HK-2 (cell line): ENCODE results near the gene THRAP3.

Source experiments
- DNase-seq: peaks from one replicate; pipeline ENCODE4 v3.0.0-alpha.2; 2018; ENCODE audit not compliant: unreplicated experiment

The THRAP3 gene

DNA sequence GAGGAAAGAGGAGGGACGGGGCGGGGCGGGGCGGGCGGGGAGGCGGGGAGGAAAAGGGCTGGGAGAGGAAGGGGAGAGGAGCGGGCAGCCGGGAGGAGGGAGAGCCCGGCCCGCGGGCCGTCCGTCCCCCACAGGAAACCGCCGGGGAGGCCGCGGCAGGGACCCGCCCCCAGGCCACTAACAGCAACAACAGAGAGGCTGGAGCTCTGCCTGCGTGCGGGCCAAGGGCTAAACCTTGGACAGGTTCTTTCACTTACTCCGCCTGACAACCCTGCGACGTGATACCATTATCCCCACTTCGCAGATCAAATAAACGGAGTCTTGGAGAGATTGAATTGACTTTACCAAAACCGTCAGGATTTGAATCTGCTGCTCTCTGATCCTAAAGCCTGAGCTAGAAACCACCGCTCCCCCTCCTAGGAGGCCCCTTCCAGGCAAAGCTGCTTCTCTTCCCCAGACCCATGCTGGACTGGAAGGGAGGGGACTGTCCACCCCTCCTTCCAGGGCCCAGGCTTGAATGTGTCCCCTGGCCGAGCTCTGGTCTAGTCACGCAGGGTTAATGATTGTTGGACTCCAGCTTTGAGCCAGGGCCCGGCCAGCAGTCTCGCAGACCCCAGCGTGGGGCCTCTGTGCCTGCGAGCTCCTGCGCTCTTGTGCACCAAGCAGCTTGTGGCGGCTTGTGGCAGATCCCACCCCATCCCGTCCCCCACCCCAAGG lies 99.6 kb downstream of the THRAP3 start, which contains the start of gene EVA1B:
Gene EVA1B, minus strand, starts transcription at position 10 of the 717 bp plus-strand sequence. CDS start 608 bp downstream, outside the sequence.
- peak; percentile 83 for DNase-seq

DNA sequence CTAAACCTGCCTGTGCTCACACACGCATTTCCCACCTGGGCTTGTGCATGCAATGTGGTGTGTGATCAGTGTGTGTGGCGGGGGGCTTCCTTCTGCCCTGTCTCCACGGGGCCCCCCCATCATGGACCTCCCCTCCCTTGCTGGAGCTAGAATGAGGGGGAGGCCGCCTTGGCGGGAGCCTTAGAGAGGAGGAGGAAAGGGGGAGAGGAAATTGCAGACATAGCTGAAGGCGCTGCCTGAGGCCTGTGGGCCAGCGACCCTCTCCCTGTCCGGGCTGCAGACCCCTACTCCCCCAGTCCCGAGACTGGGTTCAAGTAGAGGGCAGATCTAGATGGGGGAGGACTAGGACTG lies 100.1 kb downstream of the THRAP3 start:
- no peak for DNase-seq

DNA sequence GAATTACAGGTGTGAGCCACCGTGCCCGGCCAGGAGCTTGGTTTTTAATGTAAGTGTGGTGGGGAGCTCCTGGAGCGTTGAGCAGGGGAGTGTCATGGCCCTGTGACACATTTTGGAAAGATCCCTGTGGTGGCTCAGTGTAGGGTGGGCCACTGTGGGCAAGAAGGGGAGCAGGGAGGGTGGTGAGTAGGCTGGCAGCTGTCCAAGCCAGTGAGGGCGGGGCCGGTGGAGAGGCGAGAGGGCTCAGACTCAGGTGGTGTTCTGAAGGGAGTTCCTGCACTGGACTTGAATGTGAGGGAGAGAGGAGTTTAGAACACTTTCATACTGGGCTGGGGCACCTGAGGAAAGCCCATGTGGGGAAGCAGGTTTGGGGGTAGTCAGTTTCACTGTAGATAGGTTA lies 102.3 kb downstream of the THRAP3 start:
- no peak for DNase-seq

DNA sequence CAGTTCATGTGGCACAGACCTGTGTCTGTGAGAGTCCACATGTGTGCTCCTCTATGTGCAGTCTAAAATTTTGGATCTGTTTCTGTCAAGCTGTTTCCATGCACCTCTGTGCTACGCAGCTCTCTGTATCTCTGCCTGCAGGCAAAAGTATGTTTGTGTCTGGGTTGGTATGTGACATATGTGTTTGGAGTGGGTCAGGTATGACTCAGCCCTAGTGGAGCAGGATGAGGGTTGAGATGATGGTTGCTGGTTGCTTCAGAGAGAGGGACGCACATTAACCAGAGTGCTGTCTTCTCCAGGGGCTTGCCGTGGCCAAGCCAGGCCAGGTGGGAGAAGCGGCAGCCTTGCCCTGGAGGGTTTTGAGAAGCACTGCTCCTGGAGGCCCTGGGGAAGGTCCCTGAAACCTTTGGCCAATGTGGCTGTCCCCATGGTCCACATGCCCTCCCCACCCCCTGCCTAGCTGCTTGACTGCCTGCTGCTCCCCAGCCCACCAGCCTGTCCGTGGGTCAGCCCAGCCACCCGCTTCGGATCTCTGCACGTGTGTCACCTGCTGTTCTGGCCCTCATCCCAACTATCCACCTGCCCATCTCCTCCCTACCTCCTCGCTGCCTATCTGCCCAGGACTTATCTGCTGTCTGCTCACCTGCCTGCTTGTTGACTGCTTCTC lies 103.3 kb downstream of the THRAP3 start:
- DNase-seq: no peak

- DNase-seq: no peak
Measured at GRCh38 chr1:36328088-36328480, 103.8 kb downstream of the THRAP3 start.

- no peak for DNase-seq
Measured at GRCh38 chr1:36328713-36329112, 104.5 kb downstream of the THRAP3 start.

GRCh38 chr1:36329817-36330216 lies 105.6 kb downstream of the THRAP3 start:
- DNase-seq: no peak

- DNase-seq: no peak
Measured at GRCh38 chr1:36330940-36331339, 106.7 kb downstream of the THRAP3 start.

DNA sequence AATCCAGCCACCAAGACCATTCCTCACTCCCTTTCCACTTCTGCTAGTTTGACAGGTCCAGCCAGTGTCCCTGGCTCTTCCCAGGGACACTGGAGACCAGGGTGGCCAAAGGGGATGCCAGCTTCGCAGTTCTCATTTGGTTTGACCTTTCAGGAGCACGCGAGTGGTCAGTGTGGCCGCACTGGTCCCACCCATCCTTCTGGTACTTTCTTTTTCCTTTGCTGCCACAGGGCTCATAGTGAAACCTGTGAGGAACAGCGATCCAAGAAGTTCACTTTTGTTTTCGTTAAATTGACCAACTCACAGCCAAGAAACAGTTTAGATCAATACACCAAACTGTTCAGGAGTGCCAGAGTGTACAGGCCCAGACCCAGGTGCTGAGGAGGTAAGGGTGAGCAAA lies 113.6 kb downstream of the THRAP3 start:
- DNase-seq: no peak

- no peak for DNase-seq
Measured at GRCh38 chr1:36339215-36339614, 115.0 kb downstream of the THRAP3 start.

DNA sequence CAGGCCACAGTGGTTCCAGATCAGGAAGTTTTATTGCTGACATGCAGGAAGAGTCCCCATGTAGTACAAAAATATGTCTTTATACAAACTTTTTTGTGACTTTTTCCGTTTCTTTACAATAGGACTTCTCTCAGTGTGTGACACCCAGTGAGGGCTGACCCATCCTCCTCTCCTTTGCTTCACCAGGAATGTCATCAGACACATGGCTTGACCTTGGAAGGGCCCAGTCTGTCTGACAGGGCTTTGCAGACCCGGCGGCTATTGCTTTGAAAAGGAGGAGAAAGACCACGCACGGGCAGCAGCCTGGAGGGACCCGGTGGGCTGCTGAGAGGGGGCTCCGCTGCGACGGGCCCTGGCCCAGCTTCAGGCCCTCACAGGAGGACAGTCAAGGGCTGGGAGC lies 115.4 kb downstream of the THRAP3 start:
- DNase-seq: no peak

- DNase-seq: no peak
Measured at GRCh38 chr1:36341626-36342320, 117.5 kb downstream of the THRAP3 start.

GRCh38 chr1:36342426-36343185 lies 118.4 kb downstream of the THRAP3 start:
- peak; percentile 81 for DNase-seq

DNA sequence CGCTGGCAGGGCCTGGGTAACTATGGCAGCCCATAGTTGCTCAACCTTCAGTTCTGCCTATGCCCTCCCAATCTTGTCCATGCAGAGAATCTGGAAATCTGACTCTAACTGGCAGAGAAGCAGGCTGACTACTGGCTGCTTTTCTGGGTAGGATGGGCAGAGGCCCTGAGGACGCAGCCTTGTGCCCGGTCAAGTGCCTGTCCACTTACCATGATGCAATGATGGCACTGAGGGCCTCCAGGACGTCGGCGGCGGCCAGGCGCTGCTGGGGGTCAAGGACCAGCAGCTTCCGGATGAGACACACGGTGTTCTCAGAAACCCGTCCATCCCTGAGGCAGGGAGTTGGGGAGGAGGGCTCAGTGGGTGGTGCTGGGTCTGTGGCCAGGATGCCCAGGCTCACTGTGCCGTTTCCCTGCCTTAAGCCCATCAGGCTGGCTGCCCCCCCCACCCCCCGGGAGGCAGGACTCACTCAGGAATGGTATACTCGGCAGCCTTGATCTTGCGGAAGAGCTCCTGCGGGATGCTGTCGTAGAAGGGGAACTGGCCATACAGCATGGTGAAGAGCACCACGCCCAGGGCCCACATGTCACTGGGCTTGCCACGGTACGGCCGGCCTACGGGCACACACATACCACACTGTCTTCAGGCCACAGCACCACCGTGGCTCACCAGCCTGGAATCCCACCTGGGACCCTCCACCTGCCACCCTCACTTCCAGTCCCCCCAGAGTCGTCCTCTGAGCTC lies 119.6 kb downstream of the THRAP3 start:
- DNase-seq: no peak

GRCh38 chr1:36344395-36344680 lies 120.1 kb downstream of the THRAP3 start:
- DNase-seq: no peak

- no peak for DNase-seq
Measured at GRCh38 chr1:36345353-36345752, 121.1 kb downstream of the THRAP3 start.

DNA sequence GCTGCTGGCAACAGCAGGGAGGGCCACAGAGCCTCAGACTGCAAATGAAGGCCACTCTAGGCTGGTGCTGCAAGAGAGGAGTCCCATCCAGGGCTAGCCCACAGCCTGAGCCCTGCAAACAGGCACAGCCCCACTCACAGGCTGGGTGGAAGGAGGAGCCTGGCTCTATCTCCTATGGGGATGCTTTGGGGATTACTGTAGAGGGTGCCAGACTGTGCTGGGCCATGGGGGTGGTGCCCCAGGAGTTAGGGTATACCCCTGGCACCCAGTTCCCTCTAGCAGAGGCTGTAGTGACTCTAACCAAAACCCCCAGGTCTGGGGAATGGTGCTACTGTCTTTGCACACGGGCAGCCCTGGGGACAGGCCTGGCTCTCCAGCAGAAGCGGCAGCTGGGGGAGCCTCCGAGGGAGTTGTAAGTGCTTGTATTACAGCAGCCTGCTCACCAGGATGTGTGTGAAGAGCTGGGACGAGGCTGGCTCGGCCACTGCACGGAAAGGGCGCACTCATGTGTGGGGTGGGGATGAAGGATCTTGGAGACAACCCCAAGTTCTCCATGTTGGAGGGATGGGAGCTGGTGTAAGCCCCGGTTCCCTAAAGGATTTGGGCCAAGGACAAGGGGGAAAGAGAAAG lies 122.6 kb downstream of the THRAP3 start:
- no peak for DNase-seq

DNA sequence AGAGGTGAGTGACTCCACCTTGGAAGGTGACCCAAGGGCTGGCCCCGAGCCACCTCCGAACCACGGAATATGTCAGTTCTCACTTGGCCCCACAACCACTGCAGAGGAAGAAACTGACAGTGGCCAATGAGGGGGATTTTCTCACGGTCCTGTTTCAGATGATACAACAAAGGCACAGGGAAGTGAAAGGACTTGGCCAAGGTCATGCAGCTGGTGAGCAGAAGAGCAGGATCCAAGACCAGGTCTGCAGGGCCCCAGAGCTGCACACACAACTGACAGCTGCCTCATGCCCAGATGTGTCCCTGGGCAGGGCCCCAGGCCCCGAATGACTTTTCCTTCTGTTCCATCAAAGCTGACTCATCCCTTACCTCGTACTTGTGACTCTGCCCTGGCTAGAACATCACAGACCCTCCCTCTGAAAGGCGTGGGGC lies 125.0 kb downstream of the THRAP3 start:
- no peak for DNase-seq

DNA sequence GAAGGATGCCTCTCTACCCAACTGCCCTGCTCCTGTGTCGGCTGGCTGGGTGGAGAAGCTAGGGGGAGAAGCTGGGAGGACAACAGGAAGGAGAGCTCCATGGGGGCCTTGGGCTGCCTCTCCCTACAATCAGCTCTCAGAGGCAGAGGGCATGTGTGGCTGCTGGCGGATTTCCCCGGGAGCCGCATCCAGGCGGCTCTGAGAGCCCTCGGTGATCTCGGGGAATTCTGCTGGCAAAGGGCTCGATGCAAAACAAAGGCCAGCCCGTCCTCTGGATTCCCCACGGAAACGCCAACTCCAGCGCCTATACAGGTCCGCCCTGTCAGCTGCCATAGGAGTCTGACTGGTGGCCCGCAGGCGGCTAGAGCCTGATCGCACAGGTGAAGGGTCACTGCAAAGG lies 125.6 kb downstream of the THRAP3 start:
- no peak for DNase-seq

GRCh38 chr1:36350659-36351226 lies 126.5 kb downstream of the THRAP3 start:
- peak; percentile 79 for DNase-seq
